HG03159 (cell line): Measurements from ENCODE around the gene FNBP1.
"Not testable (repeated sequence)": the region's sequence is repeated elsewhere in the genome, so short reads cannot be mapped to it uniquely, and the experiment has no call there.

Experiments
- ATAC-seq: cut with Tn5 transposase; IDR thresholded peaks from one replicate; pipeline ENCODE4 v1.9.1; 2021; ENCODE audit warnings: mild to moderate bottlenecking, moderate library complexity; ENCODE audit not compliant: unreplicated experiment

FNBP1 gene

GRCh38 chr9:129996161-129996830 is 46.7 kb downstream of the FNBP1 start:
- no peak for ATAC-seq

- ATAC-seq = no peak
Observed at GRCh38 chr9:129995409-129996160, 47.4 kb downstream of the FNBP1 start.

- no peak for ATAC-seq
Observed at GRCh38 chr9:129994882-129995281, 48.1 kb downstream of the FNBP1 start.

- ATAC-seq = not testable (repeated sequence)
Observed at GRCh38 chr9:129991139-129991538, 51.9 kb downstream of the FNBP1 start.

- ATAC-seq = no peak
Observed at GRCh38 chr9:129990269-129991010, 52.5 kb downstream of the FNBP1 start.

GRCh38 chr9:129989740-129990139 is 53.2 kb downstream of the FNBP1 start:
- ATAC-seq = no peak

GRCh38 chr9:129989362-129989708 is 53.7 kb downstream of the FNBP1 start:
- no peak for ATAC-seq

- peak; percentile 52 for ATAC-seq
Observed at GRCh38 chr9:129988607-129989361, 54.2 kb downstream of the FNBP1 start.

GRCh38 chr9:129987941-129988340 is 55.0 kb downstream of the FNBP1 start:
- ATAC-seq = no peak

- no peak for ATAC-seq
Observed at GRCh38 chr9:129987047-129987446, 55.9 kb downstream of the FNBP1 start.

- ATAC-seq = not testable (repeated sequence)
Observed at GRCh38 chr9:129984589-129984988, 58.4 kb downstream of the FNBP1 start.

GRCh38 chr9:129983891-129984290 is 59.1 kb downstream of the FNBP1 start:
- ATAC-seq = no peak

- ATAC-seq = no peak
Observed at GRCh38 chr9:129981180-129981907, 61.6 kb downstream of the FNBP1 start.

- not testable (repeated sequence) for ATAC-seq
Observed at GRCh38 chr9:129980224-129980623, 62.8 kb downstream of the FNBP1 start.

GRCh38 chr9:129979071-129979745 is 63.8 kb downstream of the FNBP1 start:
- no peak for ATAC-seq

- no peak for ATAC-seq
Observed at GRCh38 chr9:129972816-129973215, 70.2 kb downstream of the FNBP1 start.

- no peak for ATAC-seq
Observed at GRCh38 chr9:129968690-129969485, 74.1 kb downstream of the FNBP1 start.

- no peak for ATAC-seq
Observed at GRCh38 chr9:129964901-129965734, 77.9 kb downstream of the FNBP1 start.
